Activated T-cell treated with anti-CD3 and anti-CD28 coated beads, Interleukin-2, amount 50 U/mL, for 24 hours (primary cell): ENCODE measurements around the gene ZNF217.
"Not testable (repeated sequence)": the region's sequence is repeated elsewhere in the genome, so short reads cannot be mapped to it uniquely, and the experiment has no call there.

Experiments used
- DNase-seq: peaks from one replicate; pipeline ENCODE4 v3.0.0-alpha.2; 2020
- H3K27ac Mint-ChIP-seq: 2 replicates; pipeline ENCODE4 v1.8.0; 2020; ENCODE audit warnings: mild to moderate bottlenecking, mixed read lengths
- H3K27me3 Mint-ChIP-seq: 2 replicates; pipeline ENCODE4 v1.8.0; 2020; ENCODE audit warnings: mixed read lengths
- H3K36me3 Mint-ChIP-seq: 2 replicates; pipeline ENCODE4 v1.8.0; 2020; ENCODE audit warnings: low read depth, mixed read lengths
- H3K4me1 Mint-ChIP-seq: 2 replicates; pipeline ENCODE4 v1.8.0; 2020; ENCODE audit warnings: low read depth, mixed read lengths
- H3K4me3 Mint-ChIP-seq: 2 replicates; pipeline ENCODE4 v1.8.0; 2020; ENCODE audit warnings: mild to moderate bottlenecking, moderate library complexity, mixed read lengths
- H3K9me3 Mint-ChIP-seq: 2 replicates; pipeline ENCODE4 v1.8.0; 2020; ENCODE audit warnings: mixed read lengths

ZNF217 gene

GRCh38 chr20:53609491-53610445 is 16.1 kb upstream of the ZNF217 start:
- H3K27me3 Mint-ChIP-seq = no peaks in the 10 kb centered on the region
- H3K4me1 Mint-ChIP-seq = peaks cover 45% of the 10 kb centered on the region
- DNase-seq = peak; percentile 77

GRCh38 chr20:53608456-53609452 is 15.1 kb upstream of the ZNF217 start:
- H3K27ac Mint-ChIP-seq = peak overlapping the region; percentile 90
- H3K27me3 Mint-ChIP-seq = no peaks in the 10 kb centered on the region
- H3K4me3 Mint-ChIP-seq = peak overlapping the region; percentile 81
- H3K36me3 Mint-ChIP-seq = peaks cover 15% of the 10 kb centered on the region
- H3K4me1 Mint-ChIP-seq = peaks cover 45% of the 10 kb centered on the region
- DNase-seq = peak; percentile 54
- H3K9me3 Mint-ChIP-seq = no peaks in the 10 kb centered on the region

More at GRCh38 chr20:53609491-53610445, 16.1 kb upstream of the ZNF217 start:
- no peaks in the 10 kb centered on the region for H3K9me3 Mint-ChIP-seq
- H3K36me3 Mint-ChIP-seq = peaks cover 13% of the 10 kb centered on the region
- H3K4me3 Mint-ChIP-seq = peak overlapping the region; percentile 81
- H3K27ac Mint-ChIP-seq = peak overlapping the region; percentile 90

- Mint-ChIP-seq H3K27me3 (no peaks in the 10 kb centered on the region), H3K27ac (peak overlapping the region; percentile 90), H3K36me3 (peaks cover 15% of the 10 kb centered on the region), H3K4me3 (peak overlapping the region; percentile 81), H3K9me3 (no peaks in the 10 kb centered on the region), H3K4me1 (peaks cover 40% of the 10 kb centered on the region)
- DNase-seq = no peak
These were observed 14.4 kb upstream of the ZNF217 start for GRCh38 chr20:53608071-53608455.

DNA sequence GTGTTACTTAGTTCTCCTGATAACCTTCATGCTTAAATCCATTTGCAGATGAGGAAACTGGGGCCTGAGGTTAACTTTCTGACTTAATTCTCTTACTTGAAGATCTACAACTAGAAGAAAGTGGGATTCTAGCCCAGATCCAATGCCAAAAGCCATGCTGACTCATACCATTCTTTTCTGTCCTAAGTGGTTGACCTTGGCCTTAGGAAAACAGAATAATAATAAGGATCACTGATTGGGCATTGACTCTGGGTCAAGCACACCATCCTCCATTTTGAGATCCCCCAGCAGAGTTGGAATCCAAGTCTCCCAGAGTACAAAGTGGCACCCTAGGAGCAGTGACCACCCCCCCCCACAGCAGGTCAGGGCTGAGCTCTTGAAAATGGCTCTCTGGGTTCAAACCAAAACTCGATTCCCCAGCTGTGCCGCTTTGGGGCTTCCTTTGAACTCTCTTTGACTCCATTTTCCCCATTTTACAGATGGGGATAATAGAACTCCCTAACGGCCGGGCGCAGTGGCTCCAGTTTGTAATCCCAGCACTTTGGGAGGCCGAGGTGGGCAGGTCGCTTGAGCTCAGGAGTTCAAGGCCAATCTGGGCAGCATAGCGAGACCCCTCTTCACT is 12.8 kb upstream of the ZNF217 start:
- Mint-ChIP-seq H3K4me3 (no peak overlapping the region), H3K36me3 (peaks cover 15% of the 10 kb centered on the region), H3K4me1 (peaks cover 37% of the 10 kb centered on the region), H3K9me3 (no peaks in the 10 kb centered on the region), H3K27ac (no peak overlapping the region), H3K27me3 (no peaks in the 10 kb centered on the region)
- DNase-seq = peak; percentile 26

DNA sequence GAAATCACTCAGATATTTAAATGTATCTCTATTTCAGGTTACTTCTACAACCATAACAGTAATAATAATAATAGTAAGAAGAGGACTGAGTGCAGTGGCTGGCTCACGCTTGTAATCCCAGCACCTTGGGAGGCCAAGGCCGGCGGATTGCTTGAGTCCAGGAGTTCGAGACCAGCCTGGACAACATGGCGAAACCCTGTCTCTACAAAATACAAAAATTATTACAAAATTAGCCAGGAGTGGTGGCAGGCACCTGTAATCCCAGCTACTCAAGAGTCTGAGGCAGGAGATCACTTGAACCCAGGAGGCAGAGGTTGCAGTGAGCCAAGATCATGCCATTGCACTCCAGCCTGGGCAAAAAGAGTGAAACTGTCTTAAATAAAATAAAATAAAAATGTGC is 11.8 kb upstream of the ZNF217 start:
- DNase-seq, H3K9me3 Mint-ChIP-seq, H3K27me3 Mint-ChIP-seq, H3K4me3 Mint-ChIP-seq, H3K27ac Mint-ChIP-seq: not testable (repeated sequence)
- Mint-ChIP-seq H3K36me3 (peaks cover 18% of the 10 kb centered on the region), H3K4me1 (peaks cover 39% of the 10 kb centered on the region)

GRCh38 chr20:53604846-53605245 is 11.2 kb upstream of the ZNF217 start:
- Mint-ChIP-seq H3K4me1 (peaks cover 38% of the 10 kb centered on the region), H3K36me3 (peaks cover 18% of the 10 kb centered on the region), H3K27ac (peak overlapping the region; percentile 57)
- H3K9me3 Mint-ChIP-seq, H3K4me3 Mint-ChIP-seq, DNase-seq, H3K27me3 Mint-ChIP-seq: not testable (repeated sequence)

DNA sequence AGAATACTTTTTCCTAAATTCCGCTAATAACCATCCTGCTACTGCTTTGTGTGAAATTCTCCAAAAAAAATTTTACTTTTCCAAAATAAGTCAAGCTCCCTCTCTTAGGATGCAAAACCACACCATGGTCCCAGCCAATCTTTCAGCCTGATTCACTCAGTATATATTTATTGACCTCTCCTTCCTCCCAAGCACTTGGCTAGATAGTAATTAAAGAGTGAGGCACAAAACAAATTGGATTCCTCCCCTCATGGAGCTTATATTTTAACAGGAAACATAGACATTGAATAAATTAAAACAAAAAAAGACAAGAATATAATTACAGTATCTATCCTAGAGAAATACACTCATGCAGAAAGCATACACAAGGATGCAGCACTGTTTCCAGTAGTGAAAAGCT is 9.0 kb upstream of the ZNF217 start:
- H3K27me3 Mint-ChIP-seq = no peaks in the 10 kb centered on the region
- no peak overlapping the region for H3K4me3 Mint-ChIP-seq
- DNase-seq = no peak
- H3K27ac Mint-ChIP-seq = no peak overlapping the region
- H3K9me3 Mint-ChIP-seq = no peaks in the 10 kb centered on the region
- peaks cover 38% of the 10 kb centered on the region for H3K4me1 Mint-ChIP-seq
- H3K36me3 Mint-ChIP-seq = peaks cover 12% of the 10 kb centered on the region

GRCh38 chr20:53599910-53600632 is 6.4 kb upstream of the ZNF217 start:
- peaks cover 10% of the 10 kb centered on the region for H3K36me3 Mint-ChIP-seq
- H3K4me1 Mint-ChIP-seq = peaks cover 58% of the 10 kb centered on the region
- H3K27me3 Mint-ChIP-seq = no peaks in the 10 kb centered on the region
- H3K9me3 Mint-ChIP-seq = no peaks in the 10 kb centered on the region
- no peak for DNase-seq
- peak overlapping the region; percentile 10 for H3K27ac Mint-ChIP-seq
- no peak overlapping the region for H3K4me3 Mint-ChIP-seq

GRCh38 chr20:53599378-53599777 is 5.7 kb upstream of the ZNF217 start:
- Mint-ChIP-seq H3K36me3 (peaks cover 11% of the 10 kb centered on the region), H3K4me3 (no peak overlapping the region), H3K9me3 (no peaks in the 10 kb centered on the region), H3K27ac (peak overlapping the region; percentile 38), H3K27me3 (no peaks in the 10 kb centered on the region), H3K4me1 (peaks cover 57% of the 10 kb centered on the region)
- DNase-seq = peak; percentile 25

DNA sequence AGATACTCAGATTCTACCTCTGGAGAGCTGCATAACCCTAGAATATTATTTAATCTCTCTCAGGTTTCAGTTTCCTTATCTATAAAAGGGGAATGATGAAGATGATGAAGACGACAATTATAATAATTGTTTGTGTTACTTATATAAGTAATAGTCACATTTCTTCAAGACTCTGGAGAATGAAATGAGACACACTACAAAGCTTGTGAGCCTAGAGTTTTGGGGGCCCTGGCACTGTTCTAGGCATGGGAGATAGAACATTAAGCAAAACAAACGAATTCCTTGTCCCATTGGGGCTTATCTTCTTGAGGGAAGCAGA is 5.4 kb upstream of the ZNF217 start:
- Mint-ChIP-seq H3K4me3 (no peak overlapping the region), H3K36me3 (peaks cover 11% of the 10 kb centered on the region), H3K27me3 (no peaks in the 10 kb centered on the region), H3K4me1 (peaks cover 57% of the 10 kb centered on the region), H3K9me3 (no peaks in the 10 kb centered on the region), H3K27ac (peak overlapping the region; percentile 81)
- DNase-seq = peak; percentile 13

DNA sequence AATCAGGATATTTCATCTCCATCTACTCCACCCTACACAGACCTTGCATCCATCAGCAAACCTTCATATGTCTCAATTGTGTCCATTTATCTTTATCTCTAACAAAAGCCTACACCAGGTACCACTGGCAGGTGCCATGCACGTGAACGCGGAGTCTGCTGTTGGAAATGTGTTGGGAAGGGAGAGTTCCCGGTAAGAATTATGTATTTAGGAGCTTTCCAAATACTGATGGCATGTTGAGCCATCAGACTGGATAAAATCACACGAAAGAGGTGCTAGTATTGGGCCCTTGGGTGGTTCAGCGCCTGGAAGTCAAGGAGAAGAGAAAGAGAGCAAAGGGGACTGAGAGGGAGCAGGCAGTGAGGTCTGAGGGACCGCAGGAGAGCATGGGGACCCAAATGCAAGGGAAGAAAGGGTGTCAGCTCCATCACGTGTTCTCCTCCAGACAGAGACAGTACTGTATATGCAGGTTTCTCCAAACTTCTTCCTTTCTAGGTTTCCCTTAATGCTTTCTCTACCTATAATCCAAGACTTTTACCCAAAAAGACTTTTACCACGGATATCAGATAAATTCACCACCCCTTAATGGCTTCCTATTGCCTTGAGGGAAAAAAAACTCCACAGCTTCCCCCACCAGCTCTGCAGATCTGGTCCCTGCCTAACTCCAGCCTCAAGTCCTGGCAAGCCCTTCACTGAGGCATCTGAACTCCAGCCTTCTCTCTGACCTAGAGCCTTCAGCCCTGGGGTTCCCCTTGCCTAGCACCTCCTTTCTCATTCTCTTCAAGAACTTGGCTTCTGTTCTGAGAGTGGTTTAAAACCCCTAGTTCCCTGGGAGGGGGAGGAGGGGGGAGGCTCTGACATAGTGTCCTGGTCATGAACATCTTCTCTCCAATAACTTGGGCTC is 4.8 kb upstream of the ZNF217 start:
- Mint-ChIP-seq H3K27me3 (no peaks in the 10 kb centered on the region), H3K4me1 (peaks cover 57% of the 10 kb centered on the region), H3K36me3 (peaks cover 11% of the 10 kb centered on the region), H3K27ac (peak overlapping the region; percentile 81), H3K4me3 (no peak overlapping the region), H3K9me3 (no peaks in the 10 kb centered on the region)
- DNase-seq = peak; percentile 35

DNA sequence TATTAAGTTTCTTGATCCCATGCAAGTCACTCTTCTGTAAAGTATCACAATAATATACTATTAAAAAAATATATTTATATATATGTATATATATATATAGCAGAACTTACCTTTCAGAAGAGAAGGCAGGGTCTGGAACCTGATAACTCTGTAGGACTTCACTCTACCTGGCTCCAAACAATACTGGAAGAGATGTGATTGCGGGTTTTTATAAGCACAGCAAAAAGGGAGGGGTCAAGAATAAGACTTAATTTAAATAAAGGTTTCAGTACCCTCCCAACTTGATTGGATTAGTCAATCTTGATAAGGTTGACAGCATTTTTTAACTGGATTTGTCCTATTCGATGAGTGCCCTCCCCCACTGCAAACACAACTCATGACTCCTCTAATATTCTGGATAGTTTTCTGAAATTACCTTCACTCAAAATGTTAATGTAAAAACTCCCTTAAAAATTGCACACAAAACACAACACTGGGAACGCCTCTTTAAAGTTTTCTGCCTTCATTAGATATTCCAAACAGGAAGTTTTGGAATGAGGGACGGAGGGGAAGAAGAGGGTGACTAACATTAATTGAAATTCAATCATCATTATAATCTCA is 4.0 kb upstream of the ZNF217 start:
- Mint-ChIP-seq H3K4me3 (no peak overlapping the region), H3K4me1 (peaks cover 57% of the 10 kb centered on the region), H3K9me3 (no peaks in the 10 kb centered on the region), H3K27me3 (no peaks in the 10 kb centered on the region), H3K36me3 (peaks cover 14% of the 10 kb centered on the region), H3K27ac (peak overlapping the region; percentile 88)
- DNase-seq = no peak

DNA sequence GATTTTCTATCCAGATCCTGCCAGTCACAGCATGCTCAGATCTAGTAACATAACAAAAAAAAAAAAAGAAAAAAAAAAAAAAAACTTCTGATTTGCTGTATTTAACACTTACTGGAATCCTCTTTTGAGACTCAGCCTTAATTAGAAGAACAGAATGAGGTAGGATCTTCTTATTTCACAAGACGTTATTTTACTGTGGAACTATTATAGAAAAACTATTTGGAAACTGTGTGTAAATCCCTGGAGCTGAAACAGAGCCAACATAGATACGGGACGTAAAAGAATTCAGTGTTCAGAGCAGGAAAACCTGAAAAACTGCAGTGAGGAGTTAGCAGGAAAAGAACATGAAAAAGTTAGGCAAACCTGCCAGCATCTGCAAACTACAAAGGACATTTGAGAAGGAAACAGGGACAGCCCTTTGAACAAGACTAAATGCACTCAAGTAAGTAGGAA is 3.4 kb upstream of the ZNF217 start:
- Mint-ChIP-seq H3K36me3 (peaks cover 18% of the 10 kb centered on the region), H3K4me1 (peaks cover 54% of the 10 kb centered on the region), H3K27me3 (no peaks in the 10 kb centered on the region), H3K4me3 (peak overlapping the region; percentile 82), H3K27ac (peak overlapping the region; percentile 88), H3K9me3 (no peaks in the 10 kb centered on the region)
- DNase-seq = no peak
